Activated CD4-positive, alpha-beta T cell treated with anti-CD3 and anti-CD28 coated beads, Interleukin-2, amount 50 U/mL, for 4 hours (primary cell): Measurements from ENCODE around the gene ANLN.
A peak's percentile ranks its signal among the peaks of the same experiment; 100 is the strongest.
"Not testable (repeated sequence)": the region's sequence is repeated elsewhere in the genome, so short reads cannot be mapped to it uniquely, and the experiment has no call there.

Source experiments
- DNase-seq, 2 experiments: peaks; one replicate each; pipeline ENCODE4 v3.0.0-alpha.2; 2020

The ANLN gene

DNA sequence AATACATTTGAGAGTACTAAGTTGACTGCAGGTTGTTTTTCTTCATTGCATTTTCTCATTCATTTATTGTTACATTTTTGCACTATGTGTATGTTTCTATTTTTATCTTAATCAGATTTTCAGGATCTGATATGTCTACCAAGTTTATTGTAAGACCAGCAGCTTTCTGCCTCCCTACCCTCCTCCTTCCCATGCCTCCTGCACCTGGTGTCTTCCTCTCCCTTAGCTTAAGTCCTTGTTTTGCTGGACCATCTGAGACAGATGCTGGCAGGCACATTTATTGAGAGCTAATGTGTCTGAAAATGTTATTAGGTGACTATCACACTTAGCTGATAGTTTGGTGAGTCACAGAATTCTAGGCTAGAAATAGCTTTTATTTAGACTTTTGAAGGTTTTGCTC is 79.6 kb downstream of the ANLN start:
- no peak for DNase-seq

DNA sequence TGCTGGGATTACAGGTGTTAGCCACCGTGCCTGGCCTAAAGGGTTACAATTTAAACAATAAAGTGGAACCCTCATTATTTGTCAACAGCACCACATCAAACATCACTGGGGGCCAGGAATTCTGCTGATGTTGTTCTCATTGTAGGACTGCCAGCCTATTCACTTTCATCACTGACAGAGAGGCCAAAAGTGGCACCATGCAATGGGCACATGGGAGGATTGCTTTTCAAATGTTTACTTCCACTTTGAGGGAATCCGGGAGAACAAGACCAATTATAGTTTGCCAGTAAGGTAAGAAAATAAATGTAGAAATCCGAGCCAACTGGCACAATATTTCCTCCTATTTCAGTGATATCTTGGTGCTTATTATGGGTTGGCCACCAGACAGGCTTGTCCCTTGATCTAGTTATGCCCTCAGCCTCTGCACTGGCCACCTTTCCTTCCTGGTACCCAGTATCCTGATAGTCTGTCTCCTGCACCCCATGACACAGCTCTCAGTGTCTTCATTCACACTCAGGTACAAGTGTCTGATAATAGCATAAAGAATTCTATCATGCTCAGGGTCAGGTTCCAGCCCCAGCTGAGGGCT is 82.6 kb downstream of the ANLN start:
- DNase-seq = no peak

DNA sequence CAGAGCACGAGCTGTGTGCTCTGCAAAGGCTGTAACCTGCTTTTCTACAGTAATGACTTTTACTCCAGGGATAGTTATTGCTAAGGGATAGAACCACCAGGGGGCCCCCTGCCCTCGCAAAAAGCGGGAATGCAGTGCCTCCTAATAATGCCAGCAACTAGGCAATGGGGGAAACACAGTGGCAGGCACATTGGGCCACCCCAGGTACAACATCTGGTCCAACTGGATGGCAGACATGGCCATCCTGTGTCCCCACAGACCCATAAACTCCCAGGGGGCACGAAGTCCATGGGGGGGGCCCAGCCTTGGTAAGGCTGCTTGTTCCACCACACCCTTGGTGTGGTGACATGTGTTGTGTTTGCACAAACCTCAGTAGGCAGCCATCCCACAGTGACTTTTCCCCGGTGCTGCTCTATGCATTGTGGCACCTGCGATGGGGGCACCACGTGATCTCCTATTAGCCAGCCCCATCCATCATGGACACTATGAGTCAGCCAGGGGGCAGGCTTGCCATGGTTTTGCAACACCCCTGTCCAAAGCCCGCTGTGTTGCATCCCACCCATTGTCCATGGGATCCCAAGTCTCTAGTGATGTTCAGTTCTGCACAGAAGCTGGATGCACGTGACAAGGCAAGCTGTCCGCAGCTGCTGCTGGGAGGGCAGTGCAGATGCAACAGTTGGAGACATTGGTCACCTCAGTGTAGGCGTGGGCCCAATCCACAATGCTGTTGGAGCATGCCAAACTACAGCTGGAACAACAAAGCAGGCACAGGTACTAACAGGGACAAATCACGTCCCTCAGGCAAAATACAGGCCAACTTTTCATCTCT is 84.0 kb downstream of the ANLN start:
- DNase-seq = no peak

DNA sequence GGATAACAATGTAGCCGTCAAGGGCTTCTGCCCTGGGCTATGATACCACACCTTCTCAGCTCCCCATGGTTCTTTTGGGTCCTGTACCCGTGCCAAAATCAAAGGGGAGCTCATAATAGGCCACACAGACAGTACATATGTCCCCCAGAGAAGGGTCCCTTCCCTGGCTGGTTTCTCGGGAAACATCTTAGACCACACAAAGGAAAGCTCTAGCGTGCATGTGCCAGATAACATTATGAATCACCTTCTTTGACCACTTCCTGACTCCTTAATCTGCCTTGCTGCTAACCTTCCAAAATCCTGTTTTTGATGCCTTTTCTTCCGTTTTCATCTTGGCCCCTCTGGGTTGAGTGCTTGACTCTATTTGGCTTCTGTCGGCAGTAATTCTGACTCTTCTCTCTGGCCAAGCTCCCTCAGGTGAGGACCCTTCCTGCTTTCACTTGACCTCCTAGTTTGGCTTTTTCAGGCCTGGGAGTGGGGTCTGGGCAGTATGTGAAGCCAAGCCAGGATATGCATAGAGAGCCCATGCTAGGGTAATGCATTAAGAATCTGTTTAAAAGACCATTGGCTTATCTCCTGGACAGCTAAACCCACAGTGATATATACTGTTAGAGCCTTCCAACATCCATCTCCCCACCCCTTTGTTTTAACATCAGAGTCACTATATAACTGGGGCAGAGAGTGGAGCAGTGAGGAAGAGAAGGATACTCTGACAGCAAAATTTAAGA is 84.8 kb downstream of the ANLN start:
- DNase-seq = no peak

DNA sequence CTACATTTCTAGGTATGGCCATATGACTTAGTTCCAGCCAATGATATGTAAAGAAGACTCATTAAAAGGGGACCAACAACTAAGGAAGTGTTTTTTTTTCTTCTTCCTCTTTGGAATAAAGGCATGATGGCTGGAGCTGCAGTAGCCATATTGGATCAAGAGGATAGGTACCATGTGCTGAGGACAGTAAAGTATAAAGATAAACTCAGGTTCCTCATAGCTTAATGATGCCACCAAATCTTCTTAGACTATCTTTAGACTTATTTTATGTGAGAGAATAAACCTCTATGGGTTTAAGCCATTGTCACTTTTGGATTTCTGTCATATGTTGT is 85.3 kb downstream of the ANLN start:
- no peak for DNase-seq

DNA sequence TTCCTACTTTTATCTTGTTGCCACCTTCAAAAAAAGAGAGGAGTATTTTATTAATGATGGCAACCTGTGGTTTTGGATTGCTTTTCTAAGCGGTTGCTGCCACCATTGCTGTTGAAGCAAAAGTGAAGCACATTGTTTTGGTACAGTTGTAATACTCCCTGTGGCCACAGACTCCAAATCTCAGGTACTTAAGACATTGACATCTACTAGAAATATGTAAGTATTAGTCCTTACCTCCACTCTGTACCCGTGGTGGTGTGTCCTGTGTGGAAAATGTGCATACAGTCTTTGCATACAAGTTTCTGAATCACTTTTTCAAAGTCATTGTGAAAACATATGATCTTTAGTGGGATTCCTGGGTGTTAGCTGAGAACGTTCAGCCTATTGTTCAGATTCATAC is 85.7 kb downstream of the ANLN start:
- DNase-seq = no peak

DNA sequence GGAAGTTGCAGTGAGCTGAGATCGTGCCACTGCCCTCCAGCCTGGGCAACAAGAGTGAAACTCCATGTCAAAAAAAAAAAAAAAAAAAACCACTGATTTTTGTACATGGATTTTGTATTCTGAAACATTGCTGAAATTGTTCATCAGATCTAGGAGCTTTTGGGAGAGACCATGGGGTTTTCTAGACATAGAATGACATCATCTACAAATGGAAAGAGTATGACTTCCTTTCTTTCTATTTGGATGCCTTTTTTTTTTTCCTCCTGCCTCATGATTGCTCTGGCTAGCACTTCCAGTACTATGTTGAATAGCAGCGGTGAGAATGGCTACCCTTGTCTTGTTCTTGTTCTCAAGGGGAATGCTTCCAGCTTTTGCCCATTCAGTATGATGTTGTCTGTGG is 89.1 kb downstream of the ANLN start:
- DNase-seq = no peak

DNA sequence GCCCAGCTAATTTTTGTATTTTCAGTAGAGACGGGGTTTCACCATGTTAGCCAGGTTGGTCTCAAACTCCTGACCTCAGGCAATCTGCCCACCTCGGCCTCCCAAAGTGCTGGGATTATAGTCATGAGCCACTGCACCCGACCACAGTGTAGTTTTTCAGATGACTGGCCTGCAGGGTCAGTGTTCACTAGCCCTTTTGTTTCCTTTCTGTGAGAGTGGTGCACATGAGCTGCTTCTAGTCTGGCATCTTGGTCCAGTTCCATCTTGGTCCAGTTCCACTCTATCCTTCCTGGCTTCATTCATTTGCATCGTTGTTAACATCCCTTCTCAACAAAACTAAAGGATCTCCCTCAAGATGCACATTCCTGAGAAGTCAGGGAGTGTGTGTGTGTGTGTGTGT is 94.2 kb downstream of the ANLN start:
- not testable (repeated sequence) for DNase-seq

DNA sequence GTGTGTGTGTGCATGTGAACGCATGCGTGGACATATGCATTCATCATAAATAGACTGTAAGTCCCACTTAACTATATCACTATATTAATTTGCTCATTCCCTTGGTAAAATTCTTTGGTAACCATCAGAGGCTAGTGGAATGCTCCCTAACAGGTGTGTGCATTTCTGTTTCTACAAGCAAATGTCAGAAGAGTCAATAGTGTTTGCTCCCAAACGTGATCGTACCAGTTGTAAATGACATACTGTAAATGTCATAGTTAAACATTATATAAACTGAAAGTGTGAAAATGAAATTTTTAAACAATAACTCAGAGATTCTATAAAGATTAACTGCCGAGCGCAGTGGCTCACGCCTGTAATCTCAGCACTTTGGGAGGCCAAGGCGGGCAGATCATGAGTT is 94.6 kb downstream of the ANLN start:
- no peak for DNase-seq

DNA sequence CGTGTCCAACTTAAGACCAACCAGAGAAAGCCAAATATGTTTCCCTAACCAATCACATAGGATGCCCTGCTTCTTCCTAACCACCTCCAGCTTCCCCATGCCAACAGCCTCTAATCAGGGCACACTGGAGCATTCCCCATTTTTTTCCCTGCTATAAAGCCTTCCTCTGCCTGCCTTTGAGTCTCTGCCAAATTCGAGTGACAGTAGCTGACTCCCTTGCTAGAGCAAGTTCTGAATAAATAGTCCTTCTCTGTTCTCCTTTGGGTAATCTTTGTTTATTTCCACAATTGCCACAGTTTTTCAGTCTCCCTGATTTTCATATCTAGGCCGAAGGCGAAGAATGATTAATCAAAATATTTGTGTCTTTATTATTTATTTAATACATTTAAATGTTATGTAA is 96.7 kb downstream of the ANLN start:
- no peak for DNase-seq

DNA sequence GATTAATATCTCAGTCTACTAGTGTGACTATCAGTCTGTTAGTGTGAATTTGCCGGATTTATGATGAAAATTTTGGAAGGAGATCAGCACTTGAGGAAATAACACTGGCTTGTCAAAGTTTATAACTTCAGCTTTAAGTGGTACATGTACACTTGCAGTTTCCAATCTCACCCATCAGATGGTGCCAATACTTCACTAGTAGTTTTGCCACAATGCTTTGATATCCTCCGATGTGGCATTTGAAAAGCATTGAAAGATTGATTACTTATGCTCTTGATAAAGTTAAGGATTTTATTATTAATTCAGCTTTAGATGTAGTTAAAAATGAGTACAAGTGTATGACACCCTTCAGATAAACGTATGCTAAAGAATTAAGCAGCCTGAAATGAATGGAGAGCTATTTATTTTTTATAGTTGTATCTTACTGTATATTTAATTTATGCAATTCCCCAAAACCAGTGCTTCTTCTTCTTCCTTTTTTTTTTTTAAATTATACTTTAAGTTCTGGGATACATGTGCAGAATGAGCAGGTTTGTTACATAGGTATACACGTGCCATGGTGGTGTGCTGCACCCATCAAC is 98.2 kb downstream of the ANLN start:
- DNase-seq = peak in 1 of 2 experiments; percentile 15

DNA sequence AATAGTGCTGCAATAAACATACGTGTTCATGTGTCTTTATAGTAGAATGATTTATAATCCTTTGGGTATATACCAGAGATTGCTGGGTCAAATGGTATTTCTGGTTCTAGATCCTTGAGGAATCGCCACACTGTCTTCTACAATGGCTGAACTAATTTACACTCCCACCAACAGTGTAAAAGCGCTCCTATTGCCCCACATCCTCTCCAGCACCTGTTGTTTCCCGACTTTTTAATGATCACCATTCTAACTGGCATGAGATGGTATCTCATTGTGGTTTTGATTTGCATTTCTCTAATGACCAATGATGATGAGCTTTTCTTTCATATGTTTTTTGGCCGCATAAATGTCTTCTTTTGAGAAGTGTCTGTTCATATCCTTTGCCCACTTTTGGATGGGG is 99.0 kb downstream of the ANLN start:
- not testable (repeated sequence) for DNase-seq

DNA sequence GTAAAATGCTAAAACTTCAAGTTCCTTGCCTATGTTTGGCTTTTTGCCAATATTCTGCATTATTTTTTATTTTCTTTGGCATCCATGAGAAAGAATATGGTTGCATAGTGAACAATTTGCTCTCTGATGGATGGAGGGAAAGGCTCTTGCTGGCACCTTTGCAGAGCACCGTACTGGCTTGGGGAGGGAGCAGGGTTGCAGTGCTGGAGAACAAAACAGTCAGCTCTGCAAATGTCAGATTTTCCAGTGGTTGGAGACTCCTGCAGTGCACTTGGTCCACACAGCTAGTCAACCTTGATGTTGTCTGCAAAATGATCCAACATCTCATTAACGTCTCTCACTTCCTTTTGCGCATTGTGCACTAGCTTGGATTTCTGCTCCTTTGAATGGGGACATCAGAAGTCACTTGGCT is 100.8 kb downstream of the ANLN start:
- no peak for DNase-seq

DNA sequence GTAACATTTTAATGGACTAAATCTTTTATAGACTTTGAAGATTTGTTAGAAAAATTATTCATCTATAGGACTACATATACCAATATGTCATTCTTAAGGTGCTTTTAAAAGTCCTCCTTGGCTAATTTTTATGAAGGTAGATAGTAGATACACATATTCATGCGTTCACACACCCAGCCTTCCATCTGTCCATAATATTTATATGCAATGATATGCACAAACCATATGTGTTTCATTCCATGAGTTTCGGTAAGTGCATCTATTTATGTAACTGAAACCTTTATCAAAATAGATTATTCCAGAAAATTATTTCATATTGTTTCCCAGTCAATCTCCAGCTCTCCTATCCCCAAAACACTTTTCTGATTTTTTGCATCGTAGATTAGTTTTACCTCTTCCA is 101.7 kb downstream of the ANLN start:
- no peak for DNase-seq

DNA sequence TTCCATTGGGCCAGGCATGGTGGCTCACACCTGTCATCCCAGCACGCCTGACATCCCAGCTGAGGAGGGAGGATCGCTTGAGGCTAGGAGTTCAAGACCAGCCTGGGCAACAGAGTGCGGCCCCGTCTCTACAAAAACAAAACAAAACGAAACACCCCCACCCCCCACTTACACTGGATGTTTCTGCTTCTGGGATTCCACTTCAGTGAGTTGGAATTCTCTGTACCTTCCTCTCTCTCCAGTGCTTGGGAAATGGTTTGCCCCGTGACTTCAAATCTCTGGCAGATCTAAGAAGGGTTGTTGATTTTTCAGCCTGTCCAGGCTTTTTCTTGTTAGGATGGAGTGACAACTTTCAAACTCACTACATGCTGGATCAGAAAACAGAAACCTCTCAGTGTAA is 106.9 kb downstream of the ANLN start:
- DNase-seq = no peak

DNA sequence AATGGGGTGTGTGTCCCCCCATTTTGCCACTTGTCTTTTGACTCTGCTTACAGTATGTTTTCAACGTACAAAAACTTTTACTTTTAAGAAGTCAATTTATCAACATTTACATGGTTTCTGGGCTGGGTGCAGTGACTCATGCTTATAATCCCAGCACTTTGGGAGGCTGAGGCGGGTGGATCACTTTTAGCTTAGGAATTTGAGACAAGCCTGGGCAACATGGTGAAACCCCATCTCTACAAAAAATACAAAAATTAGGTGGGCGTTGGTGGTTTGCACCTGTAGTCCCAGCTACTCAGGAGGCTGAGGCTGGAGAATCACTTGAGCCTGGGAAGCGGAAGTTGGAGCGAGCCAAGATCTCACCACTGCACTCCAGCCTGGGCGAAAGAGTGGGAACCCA is 107.5 kb downstream of the ANLN start:
- not testable (repeated sequence) for DNase-seq

DNA sequence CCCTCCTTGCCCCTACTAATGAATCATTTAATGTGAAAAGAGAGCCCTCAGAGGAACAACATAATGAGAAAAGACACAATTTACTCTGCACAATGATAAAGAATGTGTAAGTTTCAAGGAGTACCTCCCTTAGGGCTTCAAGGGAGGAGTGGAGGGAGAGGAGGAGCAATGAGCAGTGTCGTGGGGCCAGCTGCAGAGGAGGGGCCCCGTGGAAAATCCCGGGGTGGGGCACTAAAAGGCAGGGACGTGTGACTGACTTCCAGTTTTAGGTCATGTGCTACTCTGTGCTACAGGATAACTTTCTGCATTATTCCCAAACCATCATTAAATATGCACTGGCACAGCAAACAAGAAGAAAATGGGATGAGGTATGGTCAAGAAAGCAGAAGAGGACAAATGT is 108.1 kb downstream of the ANLN start:
- no peak for DNase-seq
